Mesodermal cell (in vitro differentiated cells): Measurements from ENCODE around the gene DIP2C.

Source experiments
- H3K27ac ChIP-seq: 2 replicates; pipeline ENCODE4 v1.7.0; 2013; ENCODE audit warnings: mild to moderate bottlenecking, low read depth, low read length, moderate library complexity; ENCODE audit not compliant: severe bottlenecking
- H3K36me3 ChIP-seq: 2 replicates; pipeline ENCODE4 v1.7.1; 2013; ENCODE audit warnings: mild to moderate bottlenecking, low read length, moderate library complexity; ENCODE audit not compliant: control insufficient read depth, insufficient read depth
- H3K4me1 ChIP-seq: one replicate; pipeline ENCODE4 v1.7.1; 2013; ENCODE audit warnings: mild to moderate bottlenecking, low read length; ENCODE audit not compliant: insufficient read depth, control insufficient read depth, poor library complexity, severe bottlenecking
- H3K4me3 ChIP-seq: 2 replicates; pipeline ENCODE4 v1.7.0; 2013; ENCODE audit warnings: low read length, control low read depth, mild to moderate bottlenecking; ENCODE audit not compliant: insufficient read depth, poor library complexity, severe bottlenecking; ENCODE audit errors: extremely low read depth
- H3K9me3 ChIP-seq: 2 replicates; pipeline ENCODE4 v1.7.1; 2013; ENCODE audit warnings: mild to moderate bottlenecking, low read length, moderate library complexity; ENCODE audit not compliant: control insufficient read depth
- WGBS, 2 experiments: methylation state at CpG; one replicate each; pipeline ENCODE4 v1.1.5; 2013; ENCODE audit warnings: missing lambda C conversion rate in 2 of 2; ENCODE audit not compliant: insufficient coverage in 2 of 2; 5-methylcytosine and 5-hydroxymethylcytosine counted together

The DIP2C gene

DNA sequence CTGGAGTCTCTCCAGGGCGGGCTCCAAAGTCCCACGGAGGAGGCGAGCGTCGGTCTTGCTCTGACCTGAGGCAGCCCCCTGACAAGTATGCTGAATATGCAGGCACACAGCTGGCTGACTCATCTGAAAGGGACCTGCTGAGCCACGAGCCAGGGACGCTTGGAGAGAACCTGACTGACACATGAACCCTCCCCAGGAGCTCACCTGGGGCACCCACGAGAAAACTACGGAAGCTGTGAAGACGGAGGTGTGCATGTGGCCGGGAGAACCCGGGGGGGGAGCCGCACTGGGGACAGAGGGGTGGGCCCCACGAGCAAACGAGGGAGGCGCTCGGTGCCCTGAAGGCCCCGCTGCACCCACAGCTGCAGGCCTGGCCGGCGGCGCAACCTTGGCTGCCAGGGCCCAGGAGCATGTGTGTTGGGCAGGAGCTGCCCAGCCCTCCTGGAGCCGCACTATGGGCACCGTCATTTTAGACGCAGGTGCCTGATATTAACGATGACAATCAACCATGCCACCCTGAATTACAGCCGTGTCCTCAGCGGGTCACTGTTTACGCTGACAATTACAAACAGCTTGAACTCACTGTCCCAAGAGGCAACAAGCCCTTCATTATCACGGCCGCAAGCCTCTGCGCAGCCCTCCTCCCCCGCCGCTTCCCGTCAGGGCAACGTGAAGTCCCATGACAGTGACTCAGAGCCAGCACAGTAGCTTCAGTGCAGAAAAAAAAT lies 64.7 kb downstream of the DIP2C start:
- H3K36me3 ChIP-seq: peaks cover 6% of the 10 kb centered on the region
- H3K9me3 ChIP-seq: no peaks in the 10 kb centered on the region
- H3K27ac ChIP-seq: peak overlapping the region; percentile 98
- WGBS, 2 experiments: 21 to 28% methylated on average over 29 to 33 of the region's 35 CpGs
- H3K4me3 ChIP-seq: peak overlapping the region; percentile 9
- H3K4me1 ChIP-seq: peaks cover 40% of the 10 kb centered on the region

- peaks cover 6% of the 10 kb centered on the region for H3K36me3 ChIP-seq
- H3K27ac ChIP-seq: peak overlapping the region; percentile 98
- H3K9me3 ChIP-seq: no peaks in the 10 kb centered on the region
- peaks cover 40% of the 10 kb centered on the region for H3K4me1 ChIP-seq
- H3K4me3 ChIP-seq: no peak overlapping the region
- 51 to 71% methylated on average over 3 to 6 of the region's 8 CpGs for WGBS, 2 experiments
Observed at GRCh38 chr10:624312-624604, 65.2 kb downstream of the DIP2C start.

GRCh38 chr10:623477-624311 lies 65.8 kb downstream of the DIP2C start:
- Histone ChIP-seq H3K36me3 (peaks cover 6% of the 10 kb centered on the region), H3K9me3 (no peaks in the 10 kb centered on the region), H3K4me1 (peaks cover 40% of the 10 kb centered on the region), H3K4me3 (no peak overlapping the region), H3K27ac (peak overlapping the region; percentile 98)
- 80 to 89% methylated on average over 12 to 14 of the region's 24 CpGs for WGBS, 2 experiments

DNA sequence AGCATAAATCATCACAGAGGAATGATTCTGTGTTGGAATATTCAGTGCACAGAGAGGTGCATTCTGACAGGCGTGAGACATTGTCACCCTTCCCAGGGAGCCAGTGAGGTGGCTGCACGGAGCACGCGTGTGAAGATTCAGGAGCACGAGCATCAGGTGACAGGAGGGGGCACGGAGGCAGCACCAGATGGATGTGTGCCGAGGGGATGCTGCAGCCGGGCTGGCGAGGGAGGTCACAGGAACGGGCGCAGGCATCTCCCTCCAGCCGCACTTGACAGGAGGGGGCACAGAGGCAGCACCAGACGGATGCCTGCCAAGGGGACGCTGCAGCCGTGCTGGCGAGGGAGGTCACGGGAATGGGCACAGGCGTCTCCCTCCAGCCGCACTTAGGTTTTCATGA lies 66.5 kb downstream of the DIP2C start:
- Histone ChIP-seq H3K36me3 (peaks cover 6% of the 10 kb centered on the region), H3K4me3 (no peak overlapping the region), H3K27ac (no peak overlapping the region), H3K9me3 (no peaks in the 10 kb centered on the region), H3K4me1 (peaks cover 40% of the 10 kb centered on the region)
- WGBS, 2 experiments: 92 to 96% methylated on average over 18 to 19 of the region's 19 CpGs

DNA sequence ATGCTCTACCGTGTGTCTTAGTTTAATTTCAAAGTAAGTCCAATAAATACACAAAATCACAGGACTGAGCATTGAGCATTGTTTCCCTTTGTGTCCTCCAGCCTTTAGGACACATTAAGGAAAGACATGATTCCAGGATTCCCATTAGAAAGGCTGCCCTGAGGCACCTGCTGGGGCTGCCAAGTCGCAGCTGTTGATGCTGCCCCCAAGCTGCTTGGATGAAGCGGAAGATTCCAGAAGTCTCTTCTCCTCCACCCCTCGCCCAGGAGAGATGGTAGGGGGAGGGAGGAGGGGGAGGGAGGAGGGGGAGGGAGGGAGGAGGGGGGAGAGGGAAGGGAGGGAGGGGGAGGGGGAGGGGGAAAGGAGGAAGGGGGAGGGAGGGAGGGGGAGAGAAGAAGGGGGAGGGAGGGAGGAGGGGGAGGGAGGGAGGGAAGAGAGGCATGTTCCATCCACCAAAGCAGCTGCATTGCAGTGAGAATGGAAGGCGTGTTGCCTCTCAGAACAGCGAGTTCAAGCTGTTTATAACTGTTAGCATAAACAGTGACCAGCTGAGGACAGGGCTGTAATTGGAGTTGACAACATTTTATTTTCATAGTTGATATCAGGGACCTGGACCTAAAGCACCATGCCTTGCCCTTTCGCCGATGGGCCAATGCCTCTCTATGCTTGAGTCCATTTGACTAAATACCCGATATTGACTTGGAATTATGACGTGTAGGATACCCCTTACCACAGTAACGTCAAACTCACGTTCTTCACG lies 67.3 kb downstream of the DIP2C start:
- Histone ChIP-seq H3K4me1 (peaks cover 40% of the 10 kb centered on the region), H3K36me3 (peaks cover 3% of the 10 kb centered on the region), H3K27ac (no peak overlapping the region), H3K9me3 (no peaks in the 10 kb centered on the region), H3K4me3 (no peak overlapping the region)
- 96 to 99% methylated on average over 10 of the region's 13 CpGs for WGBS, 2 experiments

GRCh38 chr10:621513-621912 lies 68.0 kb downstream of the DIP2C start:
- WGBS, 2 experiments: 94 to 96% methylated on average over 9 to 12 of the region's 13 CpGs
- no peak overlapping the region for H3K27ac ChIP-seq
- H3K36me3 ChIP-seq: peaks cover 3% of the 10 kb centered on the region
- no peak overlapping the region for H3K4me3 ChIP-seq
- H3K4me1 ChIP-seq: peaks cover 40% of the 10 kb centered on the region
- no peaks in the 10 kb centered on the region for H3K9me3 ChIP-seq

DNA sequence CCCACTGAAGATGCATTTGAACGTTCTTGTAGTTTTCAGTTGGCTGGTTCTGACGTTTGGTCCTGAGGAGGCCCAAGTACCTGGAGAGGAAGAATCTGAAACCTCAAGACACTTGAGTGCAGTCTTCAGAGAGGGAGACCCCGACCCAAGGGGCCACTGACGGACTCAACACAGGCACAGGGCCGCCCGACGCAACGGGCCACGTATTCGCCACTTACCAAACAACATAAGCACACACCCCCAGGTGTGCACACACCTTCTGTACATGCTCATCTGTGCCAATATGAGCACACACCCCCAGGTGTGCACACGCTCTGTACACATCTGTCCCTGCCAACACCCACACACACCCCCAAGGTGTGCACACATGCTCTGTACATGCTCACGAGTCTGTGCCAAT lies 68.5 kb downstream of the DIP2C start:
- H3K4me3 ChIP-seq: no peak overlapping the region
- 91 to 95% methylated on average over 7 to 11 of the region's 12 CpGs for WGBS, 2 experiments
- peaks cover 3% of the 10 kb centered on the region for H3K36me3 ChIP-seq
- peaks cover 42% of the 10 kb centered on the region for H3K4me1 ChIP-seq
- no peak overlapping the region for H3K27ac ChIP-seq
- no peaks in the 10 kb centered on the region for H3K9me3 ChIP-seq

DNA sequence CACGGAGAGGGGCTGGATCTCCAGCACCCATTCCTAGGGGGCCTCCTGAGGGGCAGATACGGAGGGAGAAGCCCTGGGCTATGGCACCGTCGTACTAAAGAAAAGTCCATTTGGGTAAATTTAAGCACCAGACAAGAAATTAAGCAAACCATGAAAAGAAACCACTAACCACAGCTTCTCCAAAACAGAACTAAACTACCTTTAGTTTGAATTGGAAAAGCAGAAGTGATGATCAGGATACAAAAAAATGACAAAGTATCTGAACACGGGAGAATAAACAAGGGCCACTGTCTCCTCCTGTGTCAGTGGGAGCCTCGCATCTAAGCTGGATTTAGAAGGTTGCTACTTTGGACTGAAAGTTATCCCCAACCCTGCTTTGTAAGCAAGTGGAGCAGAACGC lies 69.1 kb downstream of the DIP2C start:
- Histone ChIP-seq H3K4me1 (peaks cover 41% of the 10 kb centered on the region), H3K9me3 (no peaks in the 10 kb centered on the region), H3K27ac (no peak overlapping the region), H3K4me3 (no peak overlapping the region), H3K36me3 (peaks cover 3% of the 10 kb centered on the region)
- 96 to 97% methylated on average over 4 of the region's 7 CpGs for WGBS, 2 experiments

DNA sequence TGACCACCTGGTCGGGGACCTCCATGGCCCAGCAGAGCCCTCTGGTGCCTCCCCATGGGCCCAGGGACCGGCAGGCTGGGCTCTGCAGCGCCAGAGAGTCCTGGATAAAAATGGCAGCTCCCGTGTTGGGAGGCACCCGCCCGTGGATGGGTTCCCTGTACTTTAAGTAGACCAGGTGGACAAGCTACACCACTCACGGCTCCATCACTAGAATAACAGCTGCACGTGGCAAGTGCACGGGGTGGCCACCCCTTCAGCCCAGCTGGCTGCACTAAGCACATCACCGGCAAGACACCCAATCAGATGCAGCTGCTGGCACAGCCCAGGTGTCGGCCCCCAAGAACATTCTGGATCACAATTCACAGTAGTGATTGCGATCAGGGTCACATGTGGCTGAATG lies 69.8 kb downstream of the DIP2C start:
- Histone ChIP-seq H3K4me3 (no peak overlapping the region), H3K36me3 (peaks cover 6% of the 10 kb centered on the region), H3K27ac (no peak overlapping the region), H3K9me3 (no peaks in the 10 kb centered on the region), H3K4me1 (peaks cover 38% of the 10 kb centered on the region)
- 94 to 95% methylated on average over 11 to 12 of the region's 12 CpGs for WGBS, 2 experiments

GRCh38 chr10:618229-618989 lies 71.1 kb downstream of the DIP2C start:
- Histone ChIP-seq H3K4me3 (no peak overlapping the region), H3K9me3 (no peaks in the 10 kb centered on the region), H3K27ac (no peak overlapping the region), H3K36me3 (peaks cover 7% of the 10 kb centered on the region), H3K4me1 (peaks cover 25% of the 10 kb centered on the region)
- WGBS, 2 experiments: 92 to 93% methylated on average over 19 to 21 of the region's 22 CpGs
